Testis (tissue), 2 donors: ENCODE results near the gene KRTAP4-9.

Experiments
- CTCF ChIP-seq, 3 experiments: fragments of 450-650 bp in 2 of 3; fragments of 200-600 bp in 1 of 3; sonication (generic) in 1 of 3; IDR thresholded peaks; one replicate each; pipeline ENCODE4 v1.5.1; 2016 to 2019; ENCODE audit warnings: antibody characterized with exemption in 3 of 3, mild to moderate bottlenecking in 2 of 3, moderate library complexity in 1 of 3
- POLR2A ChIP-seq: fragments of 450-650 bp; IDR thresholded peaks from one replicate; pipeline ENCODE4 v1.6.1; 2017; ENCODE audit warnings: antibody characterized with exemption, mild to moderate bottlenecking, moderate library complexity

- no peak for TF ChIP-seq POLR2A
- no peak for TF ChIP-seq CTCF (IDR thresholded peaks at IDR 0.05)
Observed at GRCh38 chr17:41151525-41151924, 46.3 kb downstream of the KRTAP4-9 start.
